Neuronal stem cell (in vitro differentiated cells): ENCODE results near the gene AFF3.

Experiments
- DNase-seq: peaks from one replicate; pipeline ENCODE4 v3.0.0-alpha.2; 2013; ENCODE audit warnings: low spot score
- H2AFZ ChIP-seq: one replicate; pipeline ENCODE4 v1.6.1; 2013; ENCODE audit warnings: mild to moderate bottlenecking, low read length, inconsistent platforms
- H2AK5ac ChIP-seq: 2 replicates; pipeline ENCODE4 v1.6.1; 2013; ENCODE audit warnings: low read depth, mild to moderate bottlenecking, inconsistent platforms, low read length, moderate library complexity, mixed read lengths
- H2BK120ac ChIP-seq: 2 replicates; pipeline ENCODE4 v1.6.1; 2013; ENCODE audit warnings: low read depth, mild to moderate bottlenecking, inconsistent platforms, low read length, moderate library complexity, mixed read lengths
- H2BK12ac ChIP-seq: one replicate; pipeline ENCODE4 v1.6.1; 2013; ENCODE audit warnings: low read length, inconsistent platforms
- H2BK15ac ChIP-seq: 2 replicates; pipeline ENCODE4 v1.6.1; 2013; ENCODE audit warnings: mild to moderate bottlenecking, low read length, inconsistent platforms, mixed read lengths
- H2BK5ac ChIP-seq: one replicate; pipeline ENCODE4 v1.6.1; 2013; ENCODE audit warnings: inconsistent platforms, mild to moderate bottlenecking, low read length, moderate library complexity
- H3K14ac ChIP-seq: one replicate; pipeline ENCODE4 v1.6.1; 2013; ENCODE audit warnings: low read length, inconsistent platforms
- H3K18ac ChIP-seq: 2 replicates; pipeline ENCODE4 v1.6.1; 2013; ENCODE audit warnings: low read length, inconsistent platforms
- H3K23ac ChIP-seq: 2 replicates; pipeline ENCODE4 v1.6.1; 2013; ENCODE audit warnings: low read depth, mild to moderate bottlenecking, mixed read lengths, low read length, inconsistent platforms; ENCODE audit not compliant: poor library complexity
- H3K27ac ChIP-seq: replicated peaks from 3 replicates; pipeline ENCODE4 v1.5.1; 2013; ENCODE audit warnings: low read length, inconsistent platforms
- H3K27me3 ChIP-seq, 3 experiments: 2 replicates each; pipeline ENCODE4 v1.6.1; 2013; ENCODE audit warnings: low read length in 3 of 3, mild to moderate bottlenecking in 2 of 3, inconsistent platforms in 1 of 3, low read depth in 1 of 3, mixed read lengths in 1 of 3, moderate library complexity in 1 of 3; ENCODE audit not compliant: control insufficient read depth in 3 of 3, insufficient read depth in 3 of 3
- H3K36me3 ChIP-seq, 2 donors: replicated peaks in 1 of 2; 2 replicates each; pipeline ENCODE4 v1.6.1; 2013; ENCODE audit warnings: low read length in 2 of 2; ENCODE audit not compliant: control insufficient read depth in 2 of 2, insufficient read depth in 2 of 2
- H3K4ac ChIP-seq: 2 replicates; pipeline ENCODE4 v1.6.1; 2013; ENCODE audit warnings: inconsistent platforms, mild to moderate bottlenecking, low read length, moderate library complexity
- H3K4me1 ChIP-seq, 2 donors: 1 replicate in 1 of 2; 2 replicates in 1 of 2; pipeline ENCODE4 v1.6.1; 2013; ENCODE audit warnings: low read length in 2 of 2, low read depth in 1 of 2; ENCODE audit not compliant: control insufficient read depth in 2 of 2, insufficient read depth in 1 of 2
- H3K4me2 ChIP-seq: one replicate; pipeline ENCODE4 v1.6.1; 2013; ENCODE audit warnings: mild to moderate bottlenecking, low read length, inconsistent platforms; ENCODE audit not compliant: insufficient read depth, poor library complexity, severe bottlenecking
- H3K4me3 ChIP-seq, 2 donors: 2 replicates each; pipeline ENCODE4 v1.5.1; 2013; ENCODE audit warnings: low read length in 2 of 2, mild to moderate bottlenecking in 2 of 2, inconsistent platforms in 1 of 2, moderate library complexity in 1 of 2
- H3K79me1 ChIP-seq: one replicate; pipeline ENCODE4 v1.6.1; 2013; ENCODE audit warnings: low read depth, mild to moderate bottlenecking, inconsistent platforms, low read length, moderate library complexity
- H3K9ac ChIP-seq: one replicate; pipeline ENCODE4 v1.6.1; 2013; ENCODE audit warnings: mild to moderate bottlenecking, low read depth, low read length, inconsistent platforms; ENCODE audit not compliant: poor library complexity
- H3K9me3 ChIP-seq, 2 donors: replicated peaks in 1 of 2; 2 replicates each; pipeline versions ENCODE3 to v1.6.1; 2013; ENCODE audit warnings: low read length in 2 of 2, mild to moderate bottlenecking in 2 of 2, inconsistent platforms in 1 of 2, low read depth in 1 of 2, mixed read lengths in 1 of 2, moderate library complexity in 1 of 2; ENCODE audit not compliant: control insufficient read depth in 2 of 2, insufficient read depth in 1 of 2
- H4K8ac ChIP-seq: one replicate; pipeline ENCODE4 v1.6.1; 2013; ENCODE audit warnings: low read depth, mild to moderate bottlenecking, inconsistent platforms, low read length, moderate library complexity
- H4K91ac ChIP-seq: one replicate; pipeline ENCODE4 v1.6.1; 2013; ENCODE audit warnings: low read length, low read depth, mild to moderate bottlenecking, inconsistent platforms; ENCODE audit not compliant: poor library complexity
- WGBS, 2 donors: extraction: QIAGEN DNeasy Blood & Tissue Kit; methylation state at CpG; one replicate each; pipeline ENCODE4 v1.1.7; 2013; ENCODE audit warnings: missing lambda C conversion rate in 2 of 2, mixed read lengths in 1 of 2; ENCODE audit not compliant: insufficient read length in 2 of 2, insufficient replicate concordance in 1 of 2; ENCODE audit errors: extremely low coverage in 2 of 2; 5-methylcytosine and 5-hydroxymethylcytosine counted together

AFF3 gene

GRCh38 chr2:99857372-99857771, 285.0 kb downstream of the AFF3 start:
- H3K18ac ChIP-seq, result no peak overlapping the region
- H2BK120ac ChIP-seq, result no peak overlapping the region
- H3K14ac ChIP-seq, result no peak overlapping the region
- H3K36me3 ChIP-seq, result no peaks in the 10 kb centered on the region
- no peak overlapping the region for H3K4me2 ChIP-seq
- no peak overlapping the region for H2BK12ac ChIP-seq
- H2AFZ ChIP-seq, result no peak overlapping the region
- no peak overlapping the region for H3K4me3 ChIP-seq
- H4K91ac ChIP-seq, result no peak overlapping the region
- H2BK15ac ChIP-seq, result no peak overlapping the region
- H3K27me3 ChIP-seq, result no peaks in the 10 kb centered on the region
- H2AK5ac ChIP-seq, result no peak overlapping the region
- no peak overlapping the region for H3K4ac ChIP-seq
- H3K9me3 ChIP-seq, result no peaks in the 10 kb centered on the region
- DNase-seq, result no peak
- H4K8ac ChIP-seq, result no peak overlapping the region
- H3K4me1 ChIP-seq, result no peaks in the 10 kb centered on the region
- no peaks in the 10 kb centered on the region for H3K79me1 ChIP-seq
- no peak overlapping the region for H2BK5ac ChIP-seq
- H3K27ac ChIP-seq, result no peak overlapping the region
- H3K9ac ChIP-seq, result no peak overlapping the region
- no peak overlapping the region for H3K23ac ChIP-seq
- no CpG with 5 or more reads among the region's 1 CpG for WGBS, 2 donors

- no peak overlapping the region for H4K91ac ChIP-seq
- no peak overlapping the region for H3K18ac ChIP-seq
- H3K27me3 ChIP-seq, result no peaks in the 10 kb centered on the region
- H3K4me2 ChIP-seq, result no peak overlapping the region
- H3K4ac ChIP-seq, result no peak overlapping the region
- no peak overlapping the region for H3K9ac ChIP-seq
- DNase-seq, result no peak
- H3K36me3 ChIP-seq, result no peaks in the 10 kb centered on the region
- H3K14ac ChIP-seq, result no peak overlapping the region
- H2BK120ac ChIP-seq, result no peak overlapping the region
- no peak overlapping the region for H3K23ac ChIP-seq
- H3K4me3 ChIP-seq, result no peak overlapping the region
- H2AK5ac ChIP-seq, result no peak overlapping the region
- H2BK5ac ChIP-seq, result no peak overlapping the region
- H2AFZ ChIP-seq, result no peak overlapping the region
- no peak overlapping the region for H3K27ac ChIP-seq
- H3K4me1 ChIP-seq, result no peaks in the 10 kb centered on the region
- no peak overlapping the region for H2BK15ac ChIP-seq
- no peaks in the 10 kb centered on the region for H3K79me1 ChIP-seq
- no peak overlapping the region for H4K8ac ChIP-seq
- H3K9me3 ChIP-seq, result no peaks in the 10 kb centered on the region
- WGBS, 2 donors, result no CpG with 5 or more reads among the region's 1 CpG
- no peak overlapping the region for H2BK12ac ChIP-seq
Measured at GRCh38 chr2:99856119-99856518, 286.3 kb downstream of the AFF3 start.

- no peak overlapping the region for H4K8ac ChIP-seq
- H2BK15ac ChIP-seq, result no peak overlapping the region
- H3K4me1 ChIP-seq, result no peaks in the 10 kb centered on the region
- H2BK120ac ChIP-seq, result no peak overlapping the region
- no peak for DNase-seq
- WGBS, 2 donors, result no CpG with 5 or more reads among the region's 5 CpGs
- H3K18ac ChIP-seq, result no peak overlapping the region
- H3K9me3 ChIP-seq, result no peaks in the 10 kb centered on the region
- no peak overlapping the region for H4K91ac ChIP-seq
- H3K9ac ChIP-seq, result no peak overlapping the region
- H2AFZ ChIP-seq, result no peak overlapping the region
- H2BK5ac ChIP-seq, result no peak overlapping the region
- H3K27me3 ChIP-seq, result no peaks in the 10 kb centered on the region
- no peak overlapping the region for H3K23ac ChIP-seq
- H3K14ac ChIP-seq, result no peak overlapping the region
- H2BK12ac ChIP-seq, result no peak overlapping the region
- no peak overlapping the region for H3K4me2 ChIP-seq
- no peaks in the 10 kb centered on the region for H3K36me3 ChIP-seq
- H3K79me1 ChIP-seq, result no peaks in the 10 kb centered on the region
- no peak overlapping the region for H3K4ac ChIP-seq
- no peak overlapping the region for H3K27ac ChIP-seq
- H3K4me3 ChIP-seq, result no peak overlapping the region
- H2AK5ac ChIP-seq, result no peak overlapping the region
Measured at GRCh38 chr2:99854236-99854852, 288.0 kb downstream of the AFF3 start.

GRCh38 chr2:99852956-99853355, 289.4 kb downstream of the AFF3 start:
- Histone ChIP-seq H2BK120ac (no peak overlapping the region), H3K4ac (no peak overlapping the region), H4K8ac (no peak overlapping the region), H3K14ac (no peak overlapping the region), H3K4me3 (no peak overlapping the region), H3K27me3 (no peaks in the 10 kb centered on the region), H2AK5ac (no peak overlapping the region), H4K91ac (no peak overlapping the region), H3K9ac (no peak overlapping the region), H3K23ac (no peak overlapping the region), H3K9me3 (no peaks in the 10 kb centered on the region), H3K4me1 (no peaks in the 10 kb centered on the region), H2BK12ac (no peak overlapping the region), H3K79me1 (no peaks in the 10 kb centered on the region), H3K36me3 (no peaks in the 10 kb centered on the region), H3K27ac (no peak overlapping the region), H3K18ac (no peak overlapping the region), H3K4me2 (no peak overlapping the region), H2AFZ (no peak overlapping the region), H2BK15ac (no peak overlapping the region), H2BK5ac (no peak overlapping the region)
- no CpG with 5 or more reads among the region's 2 CpGs for WGBS, 2 donors
- DNase-seq, result no peak
